Activated T-cell treated with anti-CD3 and anti-CD28 coated beads, Interleukin-2, amount 50 U/mL, for 48 hours (primary cell): ENCODE measurements around the gene PRDM5.
"Not testable (repeated sequence)": the region's sequence is repeated elsewhere in the genome, so short reads cannot be mapped to it uniquely, and the experiment has no call there.

Source experiments
- DNase-seq, 2 experiments: peaks; one replicate each; pipeline ENCODE4 v3.0.0-alpha.2; 2020

PRDM5 gene

GRCh38 chr4:120693816-120694215 lies 228.7 kb downstream of the PRDM5 start:
- DNase-seq: no peak

GRCh38 chr4:120692964-120693363 lies 229.6 kb downstream of the PRDM5 start:
- DNase-seq: no peak

GRCh38 chr4:120691536-120691935 lies 231.0 kb downstream of the PRDM5 start:
- no peak for DNase-seq

- no peak for DNase-seq
Observed at GRCh38 chr4:120691106-120691505, 231.4 kb downstream of the PRDM5 start.

GRCh38 chr4:120688791-120689190 lies 233.7 kb downstream of the PRDM5 start:
- DNase-seq: no peak

- DNase-seq: no peak
Observed at GRCh38 chr4:120685756-120686278, 236.7 kb downstream of the PRDM5 start.

GRCh38 chr4:120683897-120684540 lies 238.5 kb downstream of the PRDM5 start:
- no peak for DNase-seq

GRCh38 chr4:120682981-120683380 lies 239.5 kb downstream of the PRDM5 start:
- DNase-seq: no peak

- no peak for DNase-seq
Observed at GRCh38 chr4:120680647-120681228, 241.8 kb downstream of the PRDM5 start.

- DNase-seq: no peak
Observed at GRCh38 chr4:120673696-120674095, 248.8 kb downstream of the PRDM5 start.

GRCh38 chr4:120672558-120673147 lies 249.9 kb downstream of the PRDM5 start:
- no peak for DNase-seq

GRCh38 chr4:120672076-120672475 lies 250.4 kb downstream of the PRDM5 start:
- no peak for DNase-seq

- no peak for DNase-seq
Observed at GRCh38 chr4:120671538-120671937, 251.0 kb downstream of the PRDM5 start.

- no peak for DNase-seq
Observed at GRCh38 chr4:120667102-120667501, 255.4 kb downstream of the PRDM5 start.

GRCh38 chr4:120664851-120665250 lies 257.7 kb downstream of the PRDM5 start:
- DNase-seq: no peak

- DNase-seq: no peak
Observed at GRCh38 chr4:120659616-120660170, 262.8 kb downstream of the PRDM5 start.

- DNase-seq: no peak
Observed at GRCh38 chr4:120658772-120659171, 263.8 kb downstream of the PRDM5 start.

GRCh38 chr4:120653804-120654573 lies 268.5 kb downstream of the PRDM5 start:
- no peak for DNase-seq

- DNase-seq: not testable (repeated sequence)
Observed at GRCh38 chr4:120648336-120648735, 274.2 kb downstream of the PRDM5 start.
